Neural crest cell (in vitro differentiated cells): Measurements from ENCODE around the gene EVPL. TPM values are rescaled to one million over a fixed set of nuclear protein-coding genes. Genes with fewer than 3 reads are reported as not detected.

ENCODE experiments used
- DNase-seq: peaks from one replicate; pipeline ENCODE4 v3.0.0; 2021; ENCODE audit warnings: low read depth, mixed read lengths, low spot score
- H3K27ac Mint-ChIP-seq: one replicate; pipeline ENCODE4 v1.8.0; 2021; ENCODE audit warnings: mild to moderate bottlenecking, mixed read lengths; ENCODE audit not compliant: unreplicated experiment
- H3K27me3 Mint-ChIP-seq: 2 replicates; pipeline ENCODE4 v1.8.0; 2021; ENCODE audit warnings: low read depth, mild to moderate bottlenecking, mixed read lengths
- H3K36me3 Mint-ChIP-seq: 2 replicates; pipeline ENCODE4 v1.8.0; 2021; ENCODE audit warnings: low read depth, mild to moderate bottlenecking, mixed read lengths
- H3K4me1 Mint-ChIP-seq: 2 replicates; pipeline ENCODE4 v1.8.0; 2021; ENCODE audit warnings: mixed read lengths
- H3K4me3 Mint-ChIP-seq: one replicate; pipeline ENCODE4 v1.8.0; 2021; ENCODE audit warnings: mild to moderate bottlenecking, mixed read lengths
- H3K9me3 Mint-ChIP-seq: 2 replicates; pipeline ENCODE4 v1.8.0; 2021; ENCODE audit warnings: mixed read lengths
- CTCF ChIP-seq: fragments of 200-600 bp; sonication (generic); conservative IDR thresholded peaks from 2 replicates; pipeline ENCODE4 v1.5.0; 2021; ENCODE audit warnings: antibody characterized with exemption, mild to moderate bottlenecking
- total RNA-seq: library from RNA; stranded (reverse); gene quantifications from 2 replicates; pipeline ENCODE4 v1.2.1, GENCODE V29; 2021

EVPL gene
- total RNA-seq, 1 donor from 2014 or later, result not detected

- DNase-seq, result no peak
- Mint-ChIP-seq H3K36me3 (no peaks in the 10 kb centered on the region), H3K4me3 (no peak overlapping the region), H3K27ac (no peak overlapping the region), H3K4me1 (no peaks in the 10 kb centered on the region), H3K9me3 (no peaks in the 10 kb centered on the region), H3K27me3 (no peaks in the 10 kb centered on the region)
- TF ChIP-seq CTCF, result no peak
Measured at GRCh38 chr17:76003915-76004314, 23.2 kb downstream of the EVPL start.

GRCh38 chr17:76002100-76002499 is 25.0 kb downstream of the EVPL start:
- Mint-ChIP-seq H3K27ac (no peak overlapping the region), H3K4me3 (no peak overlapping the region), H3K36me3 (no peaks in the 10 kb centered on the region), H3K27me3 (no peaks in the 10 kb centered on the region), H3K4me1 (peaks cover 10% of the 10 kb centered on the region), H3K9me3 (no peaks in the 10 kb centered on the region)
- no peak for TF ChIP-seq CTCF
- no peak for DNase-seq

- no peak for DNase-seq
- Mint-ChIP-seq H3K4me3 (no peak within 1 kb of the TSS), H3K27ac (peak within 1 kb of the TSS; percentile 57), H3K27me3 (no peaks in the 10 kb centered on the region), H3K9me3 (no peaks in the 10 kb centered on the region), H3K4me1 (peaks cover 13% of the 10 kb centered on the region), H3K36me3 (no peaks in the 10 kb centered on the region)
- TF ChIP-seq CTCF, result peak; percentile 36
Measured at GRCh38 chr17:76000755-76001521, 26.2 kb downstream of the EVPL start, which contains the start of gene CDK3. Gene CDK3, plus strand, starts transcription at chr17:76000855. Its CDS starts 571 bp downstream, at chr17:76001426.

GRCh38 chr17:76000016-76000754 is 26.9 kb downstream of the EVPL start:
- no peaks in the 10 kb centered on the region for H3K27me3 Mint-ChIP-seq
- H3K4me3 Mint-ChIP-seq, result no peak overlapping the region
- peak; percentile 81 for TF ChIP-seq CTCF
- DNase-seq, result peak; percentile 74
- peaks cover 13% of the 10 kb centered on the region for H3K4me1 Mint-ChIP-seq
- H3K36me3 Mint-ChIP-seq, result no peaks in the 10 kb centered on the region
- H3K27ac Mint-ChIP-seq, result peak overlapping the region; percentile 57
- H3K9me3 Mint-ChIP-seq, result no peaks in the 10 kb centered on the region

GRCh38 chr17:75998327-75998795 is 28.7 kb downstream of the EVPL start:
- no peak for TF ChIP-seq CTCF
- DNase-seq, result no peak
- Mint-ChIP-seq H3K4me1 (peaks cover 13% of the 10 kb centered on the region), H3K4me3 (no peak overlapping the region), H3K9me3 (no peaks in the 10 kb centered on the region), H3K27me3 (no peaks in the 10 kb centered on the region), H3K36me3 (no peaks in the 10 kb centered on the region), H3K27ac (no peak overlapping the region)
